Aortic smooth muscle cell (primary cell): ENCODE measurements around the gene CASS4. TPM values are rescaled to one million over a fixed set of nuclear protein-coding genes. Genes with fewer than 3 reads are reported as not detected.

Experiments used
- total RNA-seq: library from RNA; depleted of rRNA; stranded (reverse); fragments of >200 nt; gene quantifications from 2 replicates; pipeline ENCODE4 v1.2.3, GENCODE V29; 2014

CASS4 gene, protein sequence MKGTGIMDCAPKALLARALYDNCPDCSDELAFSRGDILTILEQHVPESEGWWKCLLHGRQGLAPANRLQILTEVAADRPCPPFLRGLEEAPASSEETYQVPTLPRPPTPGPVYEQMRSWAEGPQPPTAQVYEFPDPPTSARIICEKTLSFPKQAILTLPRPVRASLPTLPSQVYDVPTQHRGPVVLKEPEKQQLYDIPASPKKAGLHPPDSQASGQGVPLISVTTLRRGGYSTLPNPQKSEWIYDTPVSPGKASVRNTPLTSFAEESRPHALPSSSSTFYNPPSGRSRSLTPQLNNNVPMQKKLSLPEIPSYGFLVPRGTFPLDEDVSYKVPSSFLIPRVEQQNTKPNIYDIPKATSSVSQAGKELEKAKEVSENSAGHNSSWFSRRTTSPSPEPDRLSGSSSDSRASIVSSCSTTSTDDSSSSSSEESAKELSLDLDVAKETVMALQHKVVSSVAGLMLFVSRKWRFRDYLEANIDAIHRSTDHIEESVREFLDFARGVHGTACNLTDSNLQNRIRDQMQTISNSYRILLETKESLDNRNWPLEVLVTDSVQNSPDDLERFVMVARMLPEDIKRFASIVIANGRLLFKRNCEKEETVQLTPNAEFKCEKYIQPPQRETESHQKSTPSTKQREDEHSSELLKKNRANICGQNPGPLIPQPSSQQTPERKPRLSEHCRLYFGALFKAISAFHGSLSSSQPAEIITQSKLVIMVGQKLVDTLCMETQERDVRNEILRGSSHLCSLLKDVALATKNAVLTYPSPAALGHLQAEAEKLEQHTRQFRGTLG
- total RNA-seq, result 0.13 TPM in 1 of 2 replicates, not detected in the other

GRCh38 chr20:56411759-56412472, at the start of gene CASS4:
Gene CASS4, plus strand, starts transcription at chr20:56412260. Its CDS starts 199 bp downstream, at chr20:56412459.

GRCh38 chr20:56392132-56392880, 19.8 kb upstream of the CASS4 start, which contains the start of the genes AURKA and CSTF1:
Gene AURKA, minus strand, starts transcription at chr20:56392215. Its CDS starts 4,018 bp downstream, at chr20:56388197.
Gene CSTF1, plus strand, starts transcription at chr20:56392645. Its CDS starts 2,908 bp downstream, at chr20:56395553.

DNA sequence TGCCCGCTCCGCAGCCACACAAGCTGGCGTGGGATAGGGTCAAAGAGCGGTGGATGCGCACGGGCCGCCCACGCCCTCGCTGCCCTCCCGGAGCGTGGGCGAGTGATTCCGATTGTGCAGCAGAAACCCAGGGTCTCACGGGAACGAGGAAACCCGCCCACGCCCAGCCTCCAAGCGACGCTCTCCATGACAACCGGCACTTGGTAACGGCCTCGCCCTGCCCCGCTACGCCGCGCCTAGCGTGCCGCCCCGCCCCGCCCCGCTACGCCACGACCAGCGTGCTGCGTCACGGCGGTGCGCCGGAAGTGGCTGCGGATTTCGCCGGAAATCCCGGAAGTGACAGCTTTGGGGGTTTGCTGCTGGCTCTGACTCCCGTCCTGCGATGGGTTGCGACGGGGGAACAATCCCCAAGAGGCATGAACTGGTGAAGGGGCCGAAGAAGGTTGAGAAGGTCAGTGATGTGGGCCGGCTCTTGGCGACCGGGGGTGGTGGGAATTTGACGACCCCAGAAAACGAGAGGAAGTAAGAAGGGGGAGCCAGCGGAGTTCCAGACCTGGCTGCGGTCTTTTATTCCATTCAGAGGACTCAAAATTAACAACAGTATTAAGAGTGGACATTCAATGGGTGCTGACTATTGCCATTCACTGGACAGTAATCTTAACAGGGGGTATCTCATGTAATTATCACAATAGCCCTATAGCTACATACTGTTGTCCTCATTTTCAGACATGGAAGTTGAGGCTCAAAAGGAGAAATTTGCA, 56.4 kb downstream of the CASS4 start, which contains the start of gene RTF2:
Gene RTF2 (plus strand): TSS at position 312 of the 761 bp plus-strand sequence. CDS start 71 bp downstream, at position 383.

Other genes with a start within 250 kb of the CASS4 start
- not detected in 2 replicates for gene MC3R, start 163.5 kb upstream of the CASS4 start, total RNA-seq
- gene FAM210B, start 53.3 kb upstream of the CASS4 start, total RNA-seq, result 34.2 and 39.3 TPM in 2 replicates
- 15.2 and 27.0 TPM in 2 replicates for gene AURKA, start 20.0 kb upstream of the CASS4 start, total RNA-seq
- gene CSTF1, start 19.6 kb upstream of the CASS4 start, total RNA-seq, result 27.3 and 29.9 TPM in 2 replicates
- gene RTF2, start 56.4 kb downstream of the CASS4 start, total RNA-seq, result 85.5 and 94.3 TPM in 2 replicates
- gene FAM209A, start 112.5 kb downstream of the CASS4 start, total RNA-seq, result 0.12 TPM in 1 of 2 replicates, not detected in the other
- gene FAM209B, start 121.0 kb downstream of the CASS4 start, total RNA-seq, result not detected in 2 replicates
- not detected in 2 replicates for gene TFAP2C, start 217.0 kb downstream of the CASS4 start, total RNA-seq